GM23338 (cell line): ENCODE measurements around the gene TMEM217. TPM values are rescaled to one million over a fixed set of nuclear protein-coding genes. Genes with fewer than 3 reads are reported as not detected.

Experiments used
- ATAC-seq: fragments of 200-7000 bp; cut with Tn5 transposase; 3 replicates; pipeline ENCODE4 v1.9.1; 2020
- DNase-seq: peaks from one replicate; pipeline ENCODE4 v3.0.0-alpha.2; 2015; ENCODE audit warnings: low spot score
- H2AFZ ChIP-seq: fragments of 200-600 bp; sonication (generic); 2 replicates; pipeline ENCODE4 v1.8.0; 2016; ENCODE audit warnings: antibody characterized with exemption, mild to moderate bottlenecking, moderate library complexity
- H3F3A ChIP-seq: fragments of 200-600 bp; sonication (generic); replicated peaks from 2 replicates; pipeline ENCODE4 v1.8.0; 2017; ENCODE audit warnings: antibody characterized with exemption, mixed run types, low read depth
- H3K27ac ChIP-seq: fragments of 200-600 bp; sonication (generic); 2 replicates; pipeline ENCODE4 v1.6.1; 2016; ENCODE audit warnings: low read depth
- H3K27me3 ChIP-seq: fragments of 200-600 bp; sonication (generic); 2 replicates; pipeline ENCODE4 v1.8.0; 2016; ENCODE audit warnings: mild to moderate bottlenecking, mixed run types, moderate library complexity; ENCODE audit not compliant: insufficient read depth
- H3K36me3 ChIP-seq: fragments of 200-600 bp; sonication (generic); 2 replicates; pipeline ENCODE4 v1.8.0; 2016; ENCODE audit warnings: mild to moderate bottlenecking; ENCODE audit not compliant: insufficient read depth
- H3K4me1 ChIP-seq: fragments of 200-600 bp; sonication (generic); 2 replicates; pipeline ENCODE4 v1.8.0; 2016; ENCODE audit warnings: mild to moderate bottlenecking, moderate library complexity; ENCODE audit not compliant: insufficient read depth
- H3K4me2 ChIP-seq: fragments of 200-600 bp; sonication (generic); 2 replicates; pipeline ENCODE4 v1.7.1; 2017; ENCODE audit warnings: mixed run types
- H3K4me3 ChIP-seq: fragments of 200-600 bp; sonication (generic); 2 replicates; pipeline ENCODE4 v1.6.1; 2016; ENCODE audit warnings: mixed run types
- H3K79me2 ChIP-seq: fragments of 200-600 bp; sonication (generic); replicated peaks from 2 replicates; pipeline ENCODE4 v1.8.0; 2017; ENCODE audit warnings: mild to moderate bottlenecking; ENCODE audit not compliant: insufficient read depth
- H3K9me2 ChIP-seq: fragments of 200-600 bp; sonication (generic); 2 replicates; pipeline ENCODE4 v1.8.0; 2017; ENCODE audit not compliant: insufficient read depth
- H4K20me1 ChIP-seq: fragments of 200-600 bp; sonication (generic); replicated peaks from 2 replicates; pipeline ENCODE4 v1.8.0; 2017; ENCODE audit warnings: mild to moderate bottlenecking; ENCODE audit not compliant: insufficient read depth
- H3K27ac Mint-ChIP-seq: 2 replicates; pipeline ENCODE4 v1.8.0; 2020; ENCODE audit warnings: inconsistent platforms, mild to moderate bottlenecking, moderate library complexity, mixed read lengths
- H3K27me3 Mint-ChIP-seq: 3 replicates; pipeline ENCODE4 v1.8.0; 2022; ENCODE audit warnings: low read depth, mild to moderate bottlenecking, moderate library complexity, mixed read lengths, inconsistent platforms; ENCODE audit not compliant: insufficient read depth, poor library complexity
- H3K36me3 Mint-ChIP-seq: 3 replicates; pipeline ENCODE4 v1.8.0; 2021; ENCODE audit warnings: low read depth, mild to moderate bottlenecking, inconsistent platforms, moderate library complexity, mixed read lengths
- H3K4me1 Mint-ChIP-seq: 3 replicates; pipeline ENCODE4 v1.8.0; 2020; ENCODE audit warnings: mild to moderate bottlenecking, inconsistent platforms, mixed read lengths
- H3K4me3 Mint-ChIP-seq: 3 replicates; pipeline ENCODE4 v1.8.0; 2021; ENCODE audit warnings: moderate library complexity, mild to moderate bottlenecking, inconsistent platforms, mixed read lengths
- H3K9me3 Mint-ChIP-seq: 3 replicates; pipeline ENCODE4 v1.8.0; 2020; ENCODE audit warnings: moderate library complexity, mild to moderate bottlenecking, inconsistent platforms, mixed read lengths
- CREB1 ChIP-seq: fragments of 250-450 bp; sonication (Bioruptor Pico); IDR thresholded peaks from 2 replicates; pipeline ENCODE4 v1.5.0; 2020; ENCODE audit warnings: low read depth, mild to moderate bottlenecking, moderate library complexity
- CTCF ChIP-seq, 2 experiments: fragments of 200-600 bp in 1 of 2; sonication (generic) in 1 of 2; conservative IDR thresholded peaks; 2 replicates each; pipeline versions ENCODE4 v1.5.1 to v1.6.1; 2016 to 2017; ENCODE audit warnings: antibody characterized with exemption in 2 of 2, low read depth in 2 of 2, mild to moderate bottlenecking in 2 of 2, moderate library complexity in 1 of 2
- ETS1 ChIP-seq: IDR thresholded peaks from 2 replicates; pipeline ENCODE4 v1.6.1; 2016; ENCODE audit warnings: antibody characterized with exemption
- EZH2 ChIP-seq: fragments of 200-600 bp; sonication (generic); IDR thresholded peaks from one replicate; pipeline ENCODE4 v1.8.0; 2017; ENCODE audit warnings: antibody characterized with exemption, mild to moderate bottlenecking, low read depth; ENCODE audit not compliant: unreplicated experiment
- EZH2phosphoT487 ChIP-seq: fragments of 200-600 bp; sonication (generic); IDR thresholded peaks from one replicate; pipeline ENCODE4 v1.8.1; 2018; ENCODE audit warnings: antibody characterized with exemption; ENCODE audit not compliant: unreplicated experiment
- JUNB ChIP-seq: IDR thresholded peaks from one replicate; pipeline ENCODE4 v1.6.1; 2016; ENCODE audit warnings: antibody characterized with exemption; ENCODE audit not compliant: unreplicated experiment
- NANOG ChIP-seq: IDR thresholded peaks from 2 replicates; pipeline ENCODE4 v1.6.1; 2016; ENCODE audit warnings: antibody characterized with exemption, borderline replicate concordance
- POLR2AphosphoS5 ChIP-seq: IDR thresholded peaks from 2 replicates; pipeline ENCODE4 v1.6.1; 2016; ENCODE audit warnings: antibody characterized with exemption, low read depth
- REST ChIP-seq: IDR thresholded peaks from one replicate; pipeline ENCODE4 v1.6.1; 2018; ENCODE audit warnings: antibody characterized with exemption; ENCODE audit not compliant: unreplicated experiment
- STAT1 ChIP-seq: IDR thresholded peaks from one replicate; pipeline ENCODE4 v1.6.1; 2016; ENCODE audit warnings: antibody characterized with exemption; ENCODE audit not compliant: unreplicated experiment
- ZNF114 ChIP-seq: fragments of 250-450 bp; sonication (Bioruptor Pico); IDR thresholded peaks from 2 replicates; pipeline ENCODE4 v1.5.0; 2020; ENCODE audit warnings: mild to moderate bottlenecking, moderate library complexity
- ZNF331 ChIP-seq: fragments of 250-450 bp; sonication (Bioruptor Pico); IDR thresholded peaks from 2 replicates; pipeline ENCODE4 v1.5.0; 2020; ENCODE audit warnings: low read depth, mild to moderate bottlenecking, moderate library complexity
- ZNF462 ChIP-seq: fragments of 250-450 bp; sonication (Bioruptor Pico); IDR thresholded peaks from 2 replicates; pipeline ENCODE4 v1.5.0; 2020; ENCODE audit warnings: mild to moderate bottlenecking, moderate library complexity
- polyA plus RNA-seq: library from polyadenylated mRNA; unstranded; fragments of >200 nt; fragmentation: Nextera tagmentation; extraction: Ambion mirVana; gene quantifications from 2 replicates; pipeline ENCODE4 v1.2.1, GENCODE V29; 2016
- total RNA-seq: library from RNA; depleted of rRNA; stranded (reverse); fragments of >200 nt; shearing (Covaris generic); gene quantifications from 2 replicates; pipeline ENCODE4 v1.2.3, GENCODE V29; 2014

TMEM217 gene
- total and polyA plus RNA-seq, 2 experiments from 2014 or later: 1.3 TPM; not detected in 1

GRCh38 chr6:37206622-37207021 is 51.3 kb downstream of the TMEM217 start:
- Histone ChIP-seq H2AFZ (0 out of 2 replicates have a peak overlapping the region, but pooled peaks have one; percentile 38), H3K79me2 (no peaks in the 10 kb centered on the region), H3K27me3 (no peaks in the 10 kb centered on the region), H3K27ac (no peak overlapping the region), H3K36me3 (no peaks in the 10 kb centered on the region), H3K4me1 (no peaks in the 10 kb centered on the region; the same call in 1 of the 2 replicates), H3F3A (no peaks in the 10 kb centered on the region; the same call in 1 of the 2 replicates), H3K9me2 (no peaks in the 10 kb centered on the region), H3K4me2 (no peak overlapping the region), H4K20me1 (no peaks in the 10 kb centered on the region), H3K4me3 (no peak overlapping the region)
- Mint-ChIP-seq H3K36me3 (no peaks in the 10 kb centered on the region), H3K4me3 (no peak overlapping the region), H3K4me1 (peaks cover 3% of the 10 kb centered on the region), H3K27ac (no peak overlapping the region), H3K9me3 (no peaks in the 10 kb centered on the region; the same call in 2 of the 3 replicates), H3K27me3 (peaks cover 5% of the 10 kb centered on the region)
- ATAC-seq (no peak), DNase-seq (no peak)
- no peak for TF ChIP-seq ETS1
- TF ChIP-seq JUNB: no peak
- TF ChIP-seq EZH2phosphoT487: no peak
- TF ChIP-seq POLR2AphosphoS5: no peak
- no peak for TF ChIP-seq ZNF462 (CRISPR knock-in tag)
- no peak for TF ChIP-seq CTCF (conservative IDR thresholded peaks at IDR 0.05; ENCODE audit: low read depth in 2 of 2)
- TF ChIP-seq STAT1: no peak
- TF ChIP-seq CREB1 (CRISPR knock-in tag): no peak
- TF ChIP-seq REST: no peak
- no peak for TF ChIP-seq EZH2
- no peak for TF ChIP-seq ZNF114 (CRISPR knock-in tag)
- TF ChIP-seq ZNF331 (CRISPR knock-in tag): no peak
- no peak for TF ChIP-seq NANOG
